Cortex of kidney (tissue), 1 donor: Measurements from ENCODE around the gene RGS3.
"Not testable (repeated sequence)": the region's sequence is repeated elsewhere in the genome, so short reads cannot be mapped to it uniquely, and the experiment has no call there.

Source experiments
- DNase-seq: peaks from one replicate; lab custom pipeline; 2025; lab: John Stamatoyannopoulos, UW

RGS3 gene

DNA sequence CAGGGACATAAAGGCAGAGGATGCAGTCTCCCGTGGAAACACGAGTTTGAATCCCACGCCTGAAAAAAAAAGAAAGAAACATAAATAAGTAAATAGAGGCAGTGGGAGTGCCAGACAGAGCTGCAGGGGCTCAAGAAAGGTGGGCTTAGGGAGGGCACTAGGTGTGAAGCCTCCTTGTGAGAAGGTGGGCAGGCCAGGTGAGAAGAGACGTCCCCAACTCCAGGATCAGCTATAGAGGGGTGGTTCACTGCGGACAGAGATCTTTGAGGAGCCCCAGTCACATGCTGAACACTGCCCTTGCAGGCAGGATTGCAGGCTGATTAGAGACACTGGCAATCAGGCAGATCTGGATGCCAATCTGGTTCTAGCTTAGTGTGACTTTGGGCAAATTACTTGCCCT lies 172.1 kb downstream of the RGS3 start:
- DNase-seq = no peak

GRCh38 chr9:113636165-113636564 lies 172.6 kb downstream of the RGS3 start:
- no peak for DNase-seq

DNA sequence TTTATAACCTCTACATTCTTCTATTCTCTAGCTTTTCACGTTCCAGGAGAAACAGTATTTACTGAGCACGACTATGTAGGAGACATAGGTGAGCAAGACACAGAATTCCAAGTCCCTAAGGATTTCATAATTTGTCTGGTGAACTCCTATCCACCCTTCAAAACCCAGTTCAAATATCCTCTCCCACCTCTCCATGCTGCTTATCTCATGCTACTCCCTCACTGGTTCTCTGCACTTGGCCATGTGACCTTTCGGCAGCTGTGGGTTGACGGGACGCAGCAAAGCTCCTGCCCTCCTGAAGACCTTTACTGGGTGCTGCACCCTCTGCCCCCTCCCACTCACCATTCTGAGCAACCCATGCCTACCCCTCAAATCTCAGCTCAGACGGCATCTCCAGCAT lies 173.2 kb downstream of the RGS3 start:
- DNase-seq = no peak

- DNase-seq = no peak
These were observed 175.0 kb downstream of the RGS3 start for GRCh38 chr9:113638490-113638889.

- DNase-seq = no peak
These were observed 175.4 kb downstream of the RGS3 start for GRCh38 chr9:113638897-113639296.

DNA sequence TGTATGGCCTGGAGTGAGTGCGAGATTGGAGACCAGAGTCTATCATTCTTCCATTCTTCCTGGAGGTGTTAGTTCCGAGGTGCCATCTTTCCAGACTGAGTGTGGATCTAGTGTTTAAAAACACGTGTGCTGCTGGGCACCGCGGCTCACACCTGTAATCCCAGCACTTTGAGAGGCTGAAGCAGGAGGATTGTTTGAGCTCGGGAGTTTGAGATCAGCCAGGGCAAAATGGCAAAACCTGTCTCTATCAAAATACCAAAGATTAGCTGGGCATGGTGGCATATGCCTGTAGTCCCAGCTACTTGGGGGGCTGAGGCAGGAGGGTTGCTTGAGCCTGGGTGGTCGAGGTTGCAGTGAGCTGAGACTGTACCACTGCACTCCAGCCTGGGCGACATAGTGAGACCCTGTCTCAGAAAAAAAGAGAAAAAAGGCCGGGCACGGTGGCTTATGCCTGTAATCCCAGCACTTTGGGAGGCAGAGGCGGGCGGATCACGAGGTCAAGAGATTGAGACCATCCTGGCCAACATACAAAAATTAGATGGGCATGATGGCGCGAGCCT lies 176.0 kb downstream of the RGS3 start:
- not testable (repeated sequence) for DNase-seq

DNA sequence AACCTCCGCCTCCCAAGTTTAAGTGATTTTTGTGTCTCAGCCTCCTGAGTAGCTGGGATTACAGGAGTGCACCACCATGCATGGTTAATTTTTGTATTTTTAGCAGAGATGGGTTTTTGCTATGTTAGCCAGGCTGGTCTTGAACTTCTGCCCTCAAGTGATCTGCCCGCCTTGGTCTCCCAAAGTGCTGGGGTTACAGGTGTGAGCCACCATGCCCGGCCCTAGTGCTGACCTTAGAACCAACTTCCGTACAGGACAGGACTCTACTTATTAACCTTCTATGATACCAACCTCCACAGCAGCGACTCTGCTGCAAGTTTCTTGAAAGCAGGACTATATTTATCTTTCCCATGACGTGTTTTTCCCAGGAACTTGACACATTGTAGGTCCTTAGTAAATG lies 176.9 kb downstream of the RGS3 start:
- no peak for DNase-seq

GRCh38 chr9:113641100-113641885 lies 177.8 kb downstream of the RGS3 start:
- DNase-seq = no peak

DNA sequence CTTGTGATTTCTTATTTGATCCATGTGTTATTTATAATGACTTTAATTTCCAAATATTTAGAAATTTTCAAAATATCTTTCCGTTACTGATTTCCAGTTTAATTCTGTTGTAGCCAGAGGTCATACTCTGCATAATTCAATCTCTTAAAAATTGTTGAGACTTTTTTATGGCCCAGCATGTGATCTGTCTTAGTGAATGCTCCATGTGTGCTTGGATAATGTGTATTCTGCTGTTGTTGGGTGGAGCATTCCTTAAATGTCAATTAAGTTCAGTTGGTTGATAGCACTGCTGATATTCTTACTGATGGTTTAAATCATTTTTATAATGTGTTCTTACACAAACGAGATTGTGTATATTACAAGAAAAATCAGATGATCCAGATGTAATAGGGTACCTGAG lies 180.8 kb downstream of the RGS3 start:
- no peak for DNase-seq

DNA sequence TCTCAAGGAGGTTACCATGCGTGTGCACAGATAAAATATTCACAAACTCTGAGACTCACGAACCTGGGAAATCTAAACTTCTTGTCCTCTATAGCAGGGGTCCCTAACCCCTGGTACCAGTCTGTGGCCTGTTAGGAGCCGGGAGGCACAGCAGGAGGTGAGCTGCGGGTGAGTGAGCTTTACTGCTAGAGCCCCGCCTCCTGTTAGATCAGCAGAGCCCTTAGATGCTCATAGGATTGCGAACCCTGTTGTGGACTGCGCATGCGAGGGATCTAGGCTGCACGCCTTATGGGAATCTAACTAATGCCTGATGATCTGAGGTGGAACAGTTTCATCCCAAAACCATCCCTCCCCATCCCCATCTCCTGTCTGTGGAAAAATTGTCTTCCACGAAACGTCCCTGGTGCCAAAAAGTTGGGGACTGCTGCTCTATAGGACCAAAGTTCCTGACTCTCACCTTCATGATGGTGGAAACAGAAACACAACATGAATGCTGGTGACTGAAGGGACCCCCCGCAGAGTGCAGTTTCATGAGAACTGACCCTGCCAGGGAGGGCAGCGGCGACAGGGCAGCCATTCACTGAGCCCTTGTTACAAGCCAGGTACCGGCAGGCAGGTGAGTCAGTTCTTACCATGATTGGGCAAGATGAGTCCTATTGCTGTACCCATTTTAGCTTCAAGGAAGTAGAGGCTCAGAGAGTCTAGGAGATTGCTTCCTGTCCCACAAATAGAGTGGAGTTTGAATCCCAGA lies 181.9 kb downstream of the RGS3 start:
- no peak for DNase-seq

DNA sequence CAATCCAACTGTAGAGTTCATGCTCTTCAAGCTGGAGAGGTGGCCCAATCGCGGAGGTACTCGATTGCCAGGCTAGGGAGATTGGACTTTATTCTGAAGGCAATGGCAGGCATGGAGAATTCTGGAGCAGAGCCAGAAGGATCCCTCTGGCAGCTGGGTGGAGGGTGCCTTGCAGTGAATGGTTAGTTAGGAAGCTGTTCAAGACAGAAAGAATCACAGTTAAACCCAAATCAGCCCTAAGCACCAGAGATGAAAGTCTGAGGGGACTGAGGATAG lies 182.4 kb downstream of the RGS3 start:
- no peak for DNase-seq

DNA sequence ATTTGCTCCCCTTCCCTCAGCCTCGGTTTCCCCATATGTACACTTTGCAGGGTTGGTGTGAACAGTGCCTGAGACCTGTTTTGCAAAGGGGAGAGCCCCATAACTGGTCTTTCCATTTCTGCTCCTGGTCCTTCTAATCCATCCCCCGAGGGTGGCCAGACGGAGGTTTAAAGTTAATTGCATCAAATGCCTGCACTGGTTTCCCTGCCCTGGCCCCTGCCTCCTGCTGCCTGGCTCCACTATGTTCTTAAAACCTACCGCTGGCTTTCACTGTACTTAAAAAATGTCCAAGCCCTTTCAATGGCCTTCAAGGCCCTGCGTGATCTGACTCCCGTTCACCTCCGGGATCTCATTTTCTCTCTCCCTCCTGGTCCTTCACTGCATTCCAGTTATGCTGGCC lies 183.0 kb downstream of the RGS3 start:
- no peak for DNase-seq
